GM21526 (cell line): ENCODE measurements around the gene ZFPM1.
"Not testable (repeated sequence)": the region's sequence is repeated elsewhere in the genome, so short reads cannot be mapped to it uniquely, and the experiment has no call there.

Source experiments
- ATAC-seq: cut with Tn5 transposase; IDR thresholded peaks from one replicate; pipeline ENCODE4 v1.9.1; 2021; ENCODE audit warnings: moderate library complexity; ENCODE audit not compliant: unreplicated experiment, low FRiP score

Gene ZFPM1

DNA sequence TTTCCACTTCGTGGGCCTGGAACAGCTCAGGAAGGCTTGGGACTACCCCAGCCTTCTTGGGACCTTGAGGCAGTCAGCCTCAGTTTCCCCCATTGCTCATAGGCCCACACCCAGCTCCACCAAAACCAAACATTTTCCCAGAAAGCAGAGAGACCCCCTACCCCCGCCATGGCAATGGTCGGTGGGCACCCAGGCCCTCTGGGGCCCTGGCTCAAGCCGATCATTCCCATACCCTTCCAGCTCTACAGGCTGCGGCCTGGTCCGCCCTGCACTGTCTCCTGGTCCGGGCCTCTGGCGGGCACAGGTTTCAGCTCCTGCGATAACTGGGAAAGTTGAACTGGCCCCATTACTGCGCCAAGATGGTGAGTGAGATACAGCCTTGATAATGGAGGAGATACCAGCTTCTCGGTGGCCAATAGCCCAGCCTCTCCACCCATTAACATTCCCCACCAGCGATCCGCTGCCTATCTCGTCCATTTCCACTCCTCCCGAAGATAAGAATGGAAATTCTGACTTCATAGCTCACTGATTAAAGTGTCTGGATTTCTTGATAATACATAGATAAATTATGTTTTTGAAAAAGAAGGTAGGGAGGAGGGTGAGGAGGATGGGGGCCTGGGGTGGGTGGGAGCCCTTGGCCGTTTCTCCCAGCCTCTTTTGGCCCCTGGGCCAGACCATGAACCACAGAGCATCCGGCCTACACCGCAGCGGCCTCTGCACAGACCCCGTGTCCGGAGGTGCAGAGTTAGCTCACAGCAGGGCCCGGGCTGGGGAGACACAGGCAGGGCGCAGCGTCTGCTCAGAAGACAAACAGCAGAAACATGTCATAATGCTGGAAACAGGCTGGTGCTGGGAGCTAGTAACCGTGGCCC is 11.6 kb downstream of the ZFPM1 start:
- ATAC-seq: no peak

DNA sequence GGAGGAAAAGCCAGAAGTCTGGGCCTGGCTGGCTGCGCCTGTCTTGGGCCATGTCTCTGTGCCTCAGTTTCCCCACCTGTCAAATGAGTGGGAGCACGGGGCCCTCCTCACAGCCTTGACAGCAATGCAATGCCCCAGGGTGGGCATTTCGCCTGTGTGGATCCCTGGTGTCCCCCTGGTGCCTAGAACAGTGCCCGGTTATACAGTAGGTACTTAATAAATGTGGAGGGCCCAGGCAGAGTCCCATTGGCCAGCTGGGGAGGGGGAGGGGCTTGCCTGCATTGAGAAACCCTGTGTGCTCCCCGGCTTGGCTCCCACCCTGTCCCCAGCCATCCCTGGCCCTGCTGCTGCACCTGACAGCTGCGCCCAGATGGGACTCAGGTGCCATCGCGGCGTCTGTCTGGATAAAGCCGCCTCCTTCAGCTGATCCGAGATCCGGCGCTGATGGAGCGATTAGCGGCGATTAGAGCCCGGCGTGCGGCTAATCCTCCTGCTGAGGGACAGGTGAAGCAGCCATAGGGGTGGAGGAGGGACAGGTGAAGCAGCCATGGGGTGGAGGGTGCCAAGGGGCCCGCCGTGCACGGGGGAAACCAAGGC is 12.4 kb downstream of the ZFPM1 start:
- ATAC-seq: no peak

DNA sequence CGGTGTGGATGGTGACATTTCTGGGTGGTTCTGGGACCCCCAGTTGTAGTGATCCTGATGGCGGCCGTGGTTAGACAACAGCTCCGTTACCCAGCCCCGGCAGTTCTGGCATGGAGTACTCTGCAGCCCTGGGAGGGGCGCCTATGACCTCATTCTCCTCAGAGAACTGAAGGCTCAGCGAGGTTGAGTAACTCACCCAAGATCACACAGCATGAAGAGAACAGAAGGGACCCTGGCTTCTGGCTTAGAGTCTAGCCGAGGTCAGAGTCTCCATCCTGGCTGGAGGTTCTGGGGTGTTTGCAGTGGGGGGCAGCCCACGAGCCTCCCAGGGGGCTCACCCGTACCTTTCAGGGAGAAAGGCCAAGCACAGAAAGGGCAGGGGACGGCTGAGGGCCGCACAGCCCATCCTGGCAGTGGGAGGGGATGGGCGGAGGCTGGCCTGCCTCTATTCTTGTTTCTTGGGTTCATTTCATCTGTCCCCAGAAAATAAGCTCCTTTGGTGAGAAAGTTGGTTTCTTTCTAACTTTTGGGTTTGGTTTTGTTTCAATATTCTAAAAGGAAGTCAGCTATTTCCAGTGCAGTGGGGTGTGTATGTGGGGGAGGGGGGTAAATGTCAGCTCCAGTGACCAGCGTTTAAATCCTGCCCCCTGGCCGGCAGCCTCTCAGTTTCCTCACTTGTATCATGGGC is 13.2 kb downstream of the ZFPM1 start:
- ATAC-seq: no peak

DNA sequence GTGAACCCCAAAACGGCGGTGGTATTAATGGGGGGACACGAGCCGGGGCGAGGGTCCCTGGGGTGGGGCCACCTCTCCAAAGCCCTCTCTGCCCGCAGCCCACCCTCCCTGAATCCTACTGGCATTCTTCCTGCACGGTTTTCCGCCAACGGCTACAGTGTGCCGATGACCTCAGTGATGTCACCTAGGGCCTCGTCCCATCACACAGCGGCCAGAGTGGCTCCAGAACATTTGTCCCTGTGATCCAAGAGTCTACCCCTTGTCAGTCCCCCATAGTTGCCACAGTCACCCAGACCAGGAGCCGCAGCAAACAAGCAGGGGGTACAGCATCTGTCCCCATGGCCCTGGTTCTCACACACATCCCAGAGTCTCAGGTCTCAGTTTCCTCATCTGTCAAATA is 13.9 kb downstream of the ZFPM1 start:
- ATAC-seq: no peak

DNA sequence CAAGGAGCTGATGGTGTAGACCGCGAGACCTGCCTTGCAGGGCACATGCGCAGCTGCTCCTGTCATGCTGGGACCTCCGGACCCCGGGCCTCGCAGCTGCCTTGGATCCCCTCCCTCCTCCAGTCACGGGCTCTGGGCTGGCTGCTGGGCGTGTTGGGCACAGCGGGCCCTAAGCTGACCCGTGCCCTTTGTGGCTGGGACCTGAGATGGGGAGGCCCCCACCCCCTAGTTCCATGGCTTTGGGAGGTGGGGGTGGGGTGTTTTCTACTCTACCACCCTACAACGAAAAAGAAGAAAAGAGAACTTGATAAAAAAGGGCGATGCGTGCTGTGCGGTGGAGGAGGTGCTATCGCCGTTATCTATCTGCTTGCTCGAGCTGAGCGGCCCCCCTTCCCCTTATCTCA is 14.5 kb downstream of the ZFPM1 start:
- ATAC-seq: no peak

DNA sequence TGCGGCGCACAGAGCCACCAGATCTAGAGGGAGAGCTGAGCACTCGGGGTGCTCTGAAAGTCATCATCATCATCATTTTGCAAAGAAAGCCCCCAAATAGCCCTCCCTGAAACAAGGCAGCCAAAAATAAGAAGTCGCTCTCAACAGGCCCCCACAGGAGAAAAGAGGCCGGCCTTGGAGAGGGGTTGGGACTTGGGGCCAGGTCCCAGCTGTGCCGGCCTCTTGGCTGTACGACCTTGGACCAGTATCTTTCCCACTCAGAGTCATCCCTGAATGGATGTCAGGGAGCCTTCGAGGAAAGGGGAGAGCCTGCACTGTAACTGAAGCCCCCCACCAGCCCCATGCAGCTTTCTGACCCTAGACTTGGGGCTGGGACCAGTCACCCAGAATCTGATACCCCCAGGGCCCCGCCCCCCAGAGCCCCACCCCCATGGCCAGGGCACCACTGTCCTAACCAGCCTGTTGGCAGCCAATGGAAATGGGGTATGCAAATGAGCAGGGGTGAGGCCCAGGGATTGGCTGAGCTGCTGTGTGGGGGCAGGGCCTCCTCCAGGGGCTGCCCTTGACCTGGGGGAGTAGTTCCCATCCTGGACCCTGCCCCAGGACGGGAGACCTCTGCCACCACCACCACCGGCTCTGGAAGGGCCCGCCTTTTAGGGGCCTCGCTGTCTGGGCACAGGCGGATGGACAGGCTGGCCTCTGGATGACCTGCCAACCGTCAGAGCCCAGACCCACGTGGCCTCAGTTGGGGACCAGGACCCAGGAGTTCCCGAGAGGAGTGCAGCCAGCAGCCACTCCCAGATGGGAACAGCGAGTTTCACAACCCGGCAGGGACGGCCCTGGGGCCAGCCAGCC is 15.4 kb downstream of the ZFPM1 start:
- ATAC-seq: no peak

DNA sequence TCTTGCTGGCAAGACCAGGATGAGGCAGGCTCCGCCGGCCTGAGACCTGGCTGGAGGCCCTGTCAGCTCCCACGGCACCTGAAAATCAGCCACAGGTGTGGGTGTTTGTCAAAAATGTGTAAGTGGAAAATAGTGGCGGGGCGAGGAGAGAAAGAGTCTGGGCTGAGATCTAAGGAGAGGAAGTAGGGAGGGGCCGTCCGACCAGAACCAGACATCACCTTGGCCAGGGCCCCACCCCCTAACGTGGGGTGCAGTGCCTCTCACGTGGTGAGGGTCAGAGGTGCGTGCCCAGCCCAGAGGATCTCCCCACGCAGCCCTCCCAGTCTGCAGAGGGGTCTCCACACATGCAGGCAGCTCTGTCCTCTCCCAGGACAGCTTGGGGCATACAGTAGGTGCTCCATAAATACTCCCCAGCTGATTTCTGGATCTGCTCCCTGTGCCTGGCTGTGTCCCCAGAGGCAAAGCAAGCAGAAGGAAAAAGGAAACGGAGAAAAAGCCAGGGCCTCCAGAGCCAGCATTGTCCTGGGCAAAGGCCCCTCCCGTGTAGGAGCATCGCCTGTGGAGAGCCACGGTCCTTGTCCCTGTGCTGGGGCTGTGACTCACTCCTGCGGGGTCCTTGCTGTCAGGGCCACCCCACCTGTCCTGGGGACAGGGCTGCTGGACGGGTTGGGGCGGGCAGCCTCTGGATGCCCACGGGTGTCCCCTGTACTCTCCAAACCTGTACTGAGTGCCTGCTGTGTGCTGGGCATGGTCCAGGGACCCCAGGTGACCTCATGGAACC is 16.7 kb downstream of the ZFPM1 start:
- ATAC-seq: no peak

DNA sequence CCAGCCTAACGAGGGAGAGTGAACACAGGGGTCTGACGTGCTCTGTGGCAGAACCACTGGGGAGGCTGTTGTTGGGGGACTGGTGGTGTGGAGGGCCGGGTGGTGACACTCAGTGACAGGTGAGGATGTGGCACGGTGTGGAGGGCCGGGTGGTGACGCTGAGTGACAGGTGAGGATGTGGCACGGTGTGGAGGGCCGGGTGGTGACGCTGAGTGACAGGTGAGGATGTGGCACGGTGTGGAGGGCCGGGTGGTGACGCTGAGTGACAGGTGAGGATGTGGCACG is 17.3 kb downstream of the ZFPM1 start:
- not testable (repeated sequence) for ATAC-seq

DNA sequence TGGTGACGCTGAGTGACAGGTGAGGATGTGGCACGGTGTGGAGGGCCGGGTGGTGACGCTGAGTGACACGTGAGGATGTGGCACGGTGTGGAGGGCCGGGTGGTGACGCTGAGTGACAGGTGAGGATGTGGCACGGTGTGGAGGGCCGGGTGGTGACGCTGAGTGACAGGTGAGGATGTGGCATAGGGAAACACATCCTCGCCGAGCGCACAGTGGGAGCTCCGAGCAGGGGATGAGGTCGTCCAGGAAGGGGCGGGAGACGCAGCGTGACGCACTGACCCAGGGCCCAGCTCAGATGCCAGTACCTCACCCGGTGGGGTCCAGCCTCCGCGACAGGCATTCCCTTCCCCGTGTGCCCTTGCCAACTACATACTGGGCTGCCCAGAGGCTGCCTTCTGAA is 17.6 kb downstream of the ZFPM1 start:
- not testable (repeated sequence) for ATAC-seq

DNA sequence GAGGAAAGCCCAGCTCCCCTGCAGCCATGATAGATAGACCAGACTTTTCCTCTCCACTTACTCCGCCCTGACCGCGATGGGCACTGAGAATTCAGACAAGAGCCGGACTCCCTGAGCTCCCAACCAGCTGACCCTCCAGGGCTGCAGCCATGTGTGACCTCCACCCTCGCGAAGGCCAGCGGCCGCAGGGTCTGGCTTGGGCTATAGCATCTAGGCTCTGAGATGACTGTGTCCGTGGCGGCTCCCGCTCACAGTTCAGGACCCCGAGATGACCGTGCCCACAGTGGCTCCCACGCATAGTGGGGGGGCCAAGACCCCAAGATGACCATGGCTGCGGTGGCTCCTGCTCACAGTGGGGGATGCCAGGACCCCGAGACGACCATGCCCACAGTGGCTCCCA is 18.0 kb downstream of the ZFPM1 start:
- no peak for ATAC-seq

DNA sequence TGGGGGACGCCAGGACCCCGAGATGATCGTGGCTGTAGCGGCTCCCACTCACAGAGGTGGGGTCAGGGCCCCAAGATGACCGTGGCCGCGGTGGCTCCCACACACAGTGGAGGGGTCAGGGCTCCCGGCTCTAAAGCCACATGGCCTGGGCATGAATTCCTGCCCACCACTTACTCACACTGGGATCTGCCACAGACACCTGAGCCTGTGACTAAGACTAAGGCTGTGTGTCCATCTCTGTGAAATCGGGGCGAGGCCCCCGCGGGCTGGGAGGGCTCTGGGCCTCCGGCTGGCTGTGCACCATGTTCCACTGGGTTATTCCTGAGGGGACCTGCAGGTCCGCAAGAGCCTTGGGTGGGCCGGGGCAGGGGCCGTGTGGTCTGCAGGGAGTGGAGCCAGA is 18.5 kb downstream of the ZFPM1 start:
- ATAC-seq: no peak

DNA sequence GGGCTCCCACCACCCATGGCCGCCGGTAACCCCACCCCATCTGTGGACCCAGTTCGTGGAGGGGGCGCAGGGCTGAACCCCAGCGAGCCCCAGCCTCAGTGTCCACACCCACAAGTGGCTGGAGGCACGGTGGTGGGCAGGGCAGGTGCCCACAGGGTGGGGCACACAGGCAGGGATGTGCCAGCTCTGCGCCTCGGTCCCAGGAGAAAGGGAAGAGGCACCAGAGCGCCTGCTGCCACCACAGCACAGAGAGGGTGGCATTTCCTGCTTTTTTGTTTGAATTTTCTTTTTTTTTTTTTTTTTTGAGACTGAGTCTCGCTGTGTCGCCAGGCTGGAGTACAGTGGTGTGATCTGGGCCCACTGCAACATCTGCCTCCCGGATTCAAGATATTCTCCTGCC is 19.0 kb downstream of the ZFPM1 start:
- ATAC-seq: no peak

DNA sequence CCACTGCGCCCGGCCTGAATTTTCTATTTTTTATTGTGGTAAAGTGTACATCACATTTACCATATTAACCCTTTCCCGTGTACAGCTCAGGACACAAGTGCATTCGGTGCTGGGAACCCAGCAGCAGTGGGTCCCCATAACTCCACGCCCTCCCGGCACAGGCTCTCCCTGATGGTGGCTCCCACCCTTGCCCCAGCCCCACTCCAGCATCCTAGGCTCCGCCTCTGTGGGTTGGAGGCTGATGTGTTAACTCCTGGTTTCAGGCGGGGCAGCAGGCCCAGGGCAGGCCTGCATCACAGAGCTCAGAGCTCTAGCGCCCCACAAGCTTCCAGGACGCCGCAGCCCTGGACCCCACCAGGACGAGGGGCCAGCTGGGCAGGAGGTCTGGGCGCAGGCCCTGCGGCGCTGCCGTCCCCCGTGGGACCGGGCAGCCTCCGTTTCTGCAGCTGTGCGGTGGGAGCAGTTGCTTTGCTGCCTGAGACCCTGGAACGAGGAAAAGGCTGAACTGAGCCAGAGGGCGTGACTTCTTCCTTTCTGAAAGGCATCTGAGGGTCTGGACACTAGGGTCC is 19.6 kb downstream of the ZFPM1 start:
- no peak for ATAC-seq

DNA sequence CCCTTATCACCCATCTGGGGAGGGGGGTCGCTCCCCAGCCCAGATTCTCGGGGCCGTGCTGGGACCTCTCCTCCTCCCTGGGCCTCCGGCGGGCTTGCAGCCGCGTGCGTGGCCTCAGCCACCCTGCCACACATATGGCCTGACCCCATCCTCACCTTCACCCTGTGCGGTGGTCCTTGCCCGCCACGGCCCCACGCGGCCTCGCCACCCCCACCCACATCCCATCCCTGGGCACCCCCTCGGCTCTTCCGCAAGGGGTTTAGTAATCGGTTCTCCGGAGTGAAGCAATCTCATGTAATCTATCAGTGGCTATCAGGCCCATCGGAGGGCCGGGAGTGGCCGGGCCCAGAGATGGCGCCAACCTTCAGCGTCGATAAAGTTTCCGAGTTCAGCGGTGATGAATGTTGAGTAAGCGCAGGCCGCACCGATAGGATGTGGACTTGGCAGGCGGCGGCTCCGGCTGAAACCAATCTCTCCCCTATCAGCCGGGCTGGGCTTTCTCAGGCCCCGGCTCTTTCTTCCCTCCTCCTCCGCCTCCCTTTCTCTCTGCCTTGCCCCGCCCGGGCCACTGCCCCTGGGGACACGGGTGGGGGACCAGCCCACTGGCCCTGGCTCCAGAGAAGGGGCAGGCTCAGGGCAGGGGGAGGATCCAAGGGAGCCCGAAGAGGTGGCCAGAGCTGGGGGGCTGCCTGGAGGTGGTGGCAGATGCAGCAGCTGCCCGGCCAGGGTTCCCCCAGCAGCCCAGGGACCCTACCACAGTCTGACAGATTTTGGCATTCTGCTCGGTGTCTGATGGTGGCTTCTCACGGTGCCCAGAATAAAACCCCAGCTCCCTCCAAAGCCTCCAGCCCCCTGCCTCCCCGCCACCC is 20.8 kb downstream of the ZFPM1 start:
- no peak for ATAC-seq

DNA sequence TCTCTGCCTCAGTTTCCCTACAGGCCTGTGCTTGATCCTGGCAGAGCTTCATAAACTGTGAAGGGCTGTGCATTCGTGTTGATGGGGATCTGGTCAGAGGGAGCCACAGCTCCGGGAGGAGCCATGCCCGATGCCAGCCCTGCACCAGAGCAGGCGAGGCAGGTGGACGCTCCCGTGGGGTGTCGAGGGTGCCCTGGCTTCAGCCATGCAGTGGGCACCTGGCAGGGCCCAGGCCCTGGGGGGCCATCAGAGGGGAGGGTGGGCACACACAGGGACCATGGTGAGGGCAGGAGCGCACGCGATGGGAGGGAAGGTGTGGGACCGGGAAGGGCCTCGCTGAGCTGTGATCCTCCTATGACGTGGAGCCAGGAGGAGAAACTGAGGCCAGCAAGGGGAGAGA is 22.0 kb downstream of the ZFPM1 start:
- ATAC-seq: no peak

DNA sequence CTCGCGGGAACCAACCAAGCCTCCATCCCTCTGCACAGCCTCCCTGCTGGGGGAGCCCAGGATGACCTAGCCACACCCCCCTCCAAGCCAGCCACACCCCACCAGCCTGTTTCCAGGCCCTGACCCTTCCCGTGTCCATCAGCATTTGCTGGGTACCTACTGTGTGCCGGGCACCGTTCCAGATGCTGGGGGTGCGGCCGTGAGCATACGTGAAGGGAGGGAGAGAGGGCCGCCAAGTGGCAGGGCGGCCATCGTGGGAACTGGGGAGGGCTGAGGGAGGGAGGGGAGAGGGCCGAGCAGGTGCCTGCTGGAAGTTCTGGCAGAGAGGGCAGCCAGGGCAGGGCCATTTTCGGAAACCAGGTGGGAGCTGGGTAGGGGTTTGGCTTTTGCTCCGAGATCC is 23.1 kb downstream of the ZFPM1 start:
- ATAC-seq: no peak

DNA sequence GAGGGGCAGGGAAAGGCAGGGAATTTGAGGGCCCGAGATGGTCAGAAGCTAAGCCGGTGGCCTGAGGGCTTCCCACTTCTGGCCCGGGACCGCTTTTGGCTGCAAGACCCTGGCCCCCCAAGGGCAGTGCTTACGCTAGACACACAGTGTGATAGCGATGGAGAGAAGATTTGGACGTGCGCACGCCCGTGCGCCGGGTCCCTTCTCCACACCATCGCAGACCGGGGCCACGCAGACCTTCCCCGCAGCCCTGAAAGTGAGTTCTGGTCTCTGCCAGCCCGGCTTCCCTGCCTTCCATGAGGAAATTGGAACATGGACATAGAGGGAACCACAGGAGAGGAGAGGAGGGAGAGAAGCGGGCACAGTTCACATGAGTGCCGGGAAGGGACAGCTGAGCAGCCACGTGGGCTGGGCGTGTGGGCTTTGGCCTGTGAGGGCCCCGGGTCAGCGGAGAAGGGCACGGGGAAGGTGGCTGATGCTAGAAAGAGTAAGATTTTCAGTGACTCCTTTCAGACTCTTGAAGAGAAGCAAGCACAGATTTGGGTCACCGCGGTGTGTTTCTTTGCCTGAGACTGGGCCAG is 23.8 kb downstream of the ZFPM1 start:
- ATAC-seq: no peak

DNA sequence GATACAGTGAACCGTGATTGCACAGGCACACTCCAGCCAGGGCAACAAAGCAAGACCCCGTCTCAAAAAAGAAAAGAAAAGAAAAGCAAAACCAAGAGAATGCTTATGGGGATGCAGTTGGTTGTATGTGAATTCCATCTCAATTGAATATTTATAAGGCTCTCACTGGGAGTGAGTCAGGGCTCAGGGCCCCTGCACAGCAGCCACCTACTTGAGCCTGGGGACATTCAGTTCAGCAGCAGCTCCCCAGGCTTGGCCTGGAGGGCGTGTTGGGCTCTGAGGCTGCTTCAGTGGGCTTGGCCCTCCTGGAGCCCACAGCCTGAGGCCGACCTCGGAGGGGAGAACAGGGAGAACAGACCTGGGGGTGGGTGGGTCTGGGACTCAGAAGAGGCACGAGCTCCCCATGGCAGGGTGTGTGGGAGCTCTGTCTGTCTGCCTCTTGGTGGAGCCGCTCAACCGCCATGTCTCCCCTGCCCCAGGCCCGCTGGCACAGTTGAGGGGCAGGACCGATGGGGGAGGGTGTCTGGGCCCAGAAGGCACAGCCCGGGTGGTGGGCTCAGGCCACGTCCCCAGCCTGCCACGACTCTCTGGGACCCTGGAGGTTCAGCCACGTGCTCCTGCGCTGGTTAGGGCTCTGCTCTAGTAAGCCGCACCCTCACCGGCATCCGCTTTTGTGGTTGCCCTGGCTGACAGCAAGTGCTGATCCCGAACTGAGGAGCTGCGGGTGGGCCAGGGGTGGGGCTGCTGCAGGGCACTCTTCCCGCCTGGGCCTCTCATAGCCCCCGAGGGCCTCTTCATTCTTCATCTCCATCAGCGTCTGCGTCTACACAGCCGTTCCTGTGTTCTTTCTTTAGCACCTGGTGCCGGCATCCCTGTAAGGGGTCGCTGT is 24.8 kb downstream of the ZFPM1 start:
- no peak for ATAC-seq
